Activated T-helper 17 cell treated with anti-CD3 and anti-CD28 coated beads, Interleukin-2, amount 50 U/mL, for 72 hours (primary cell): ENCODE data around the gene GZF1. TPM values are rescaled to one million over a fixed set of nuclear protein-coding genes. Genes with fewer than 3 reads are reported as not detected.
A peak's percentile ranks its signal among the peaks of the same experiment; 100 is the strongest.
"Not testable (repeated sequence)": the region's sequence is repeated elsewhere in the genome, so short reads cannot be mapped to it uniquely, and the experiment has no call there.

Source experiments
- ATAC-seq: fragments of 150-1000 bp; cut with Tn5 transposase; replicated peaks from 2 replicates; pipeline ENCODE4 v1.10.0; 2021; ENCODE audit warnings: mild to moderate bottlenecking, moderate library complexity
- H3K27ac Mint-ChIP-seq: one replicate; pipeline ENCODE4 v1.8.0; 2022; ENCODE audit warnings: mixed read lengths
- H3K27me3 Mint-ChIP-seq: one replicate; pipeline ENCODE4 v1.8.0; 2022; ENCODE audit warnings: mixed read lengths
- H3K36me3 Mint-ChIP-seq: one replicate; pipeline ENCODE4 v1.8.0; 2022; ENCODE audit warnings: low read depth, mild to moderate bottlenecking, mixed read lengths
- H3K4me1 Mint-ChIP-seq: one replicate; pipeline ENCODE4 v1.8.0; 2022; ENCODE audit warnings: mixed read lengths
- H3K4me3 Mint-ChIP-seq: one replicate; pipeline ENCODE4 v1.8.0; 2022; ENCODE audit warnings: mild to moderate bottlenecking, mixed read lengths
- H3K9me3 Mint-ChIP-seq: one replicate; pipeline ENCODE4 v1.8.0; 2022; ENCODE audit warnings: mixed read lengths
- total RNA-seq, 2 donors: library from RNA; stranded (reverse); gene quantifications; one replicate each; pipeline ENCODE4 v1.2.3, GENCODE V29; 2022

GZF1 gene
- total RNA-seq, 2 donors from 2014 or later: 7.5 to 9.6 TPM

DNA sequence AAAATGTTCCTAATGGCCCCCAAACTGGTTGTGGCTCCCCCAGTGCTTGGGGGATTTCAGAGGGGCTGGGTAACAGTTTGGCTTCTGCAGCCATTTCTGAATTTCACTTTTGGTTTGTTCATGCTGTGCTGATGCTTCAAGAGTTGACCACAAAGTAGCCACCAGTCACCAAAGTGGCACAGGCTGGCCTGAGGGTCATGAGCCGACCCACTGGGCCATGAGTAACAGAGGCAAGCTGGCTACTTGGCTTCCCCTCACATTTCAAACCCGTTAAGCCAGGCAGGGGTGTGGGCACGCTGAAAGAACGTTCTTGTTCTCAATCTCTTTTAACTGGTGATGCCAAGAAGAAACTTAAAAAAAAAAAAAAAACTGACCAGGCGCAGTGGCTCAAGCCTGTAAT is 26.5 kb upstream of the GZF1 start:
- Mint-ChIP-seq H3K27me3 (peaks cover 3% of the 10 kb centered on the region), H3K4me1 (peaks cover 7% of the 10 kb centered on the region), H3K4me3 (no peak overlapping the region), H3K36me3 (no peaks in the 10 kb centered on the region), H3K9me3 (no peaks in the 10 kb centered on the region), H3K27ac (no peak overlapping the region)
- ATAC-seq: no peak

DNA sequence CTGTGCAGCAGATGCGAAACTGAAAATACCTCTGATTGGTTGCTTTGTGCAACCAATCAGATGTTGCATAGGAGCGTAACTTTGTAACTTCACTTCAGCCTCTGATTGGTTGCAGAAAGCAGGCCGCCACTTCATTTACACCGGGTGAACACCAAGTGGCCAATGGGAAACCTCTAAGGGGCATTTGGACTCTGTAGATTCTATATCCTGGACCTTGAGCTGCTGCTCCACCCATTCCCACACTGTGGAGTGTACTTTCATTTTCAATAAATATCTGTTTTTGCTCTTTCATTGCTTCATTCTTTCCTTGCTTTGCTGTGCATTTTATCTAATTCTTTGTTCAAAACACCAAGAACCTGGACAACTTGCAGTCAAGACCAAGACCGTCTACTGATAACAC is 25.5 kb upstream of the GZF1 start:
- H3K9me3 Mint-ChIP-seq: no peaks in the 10 kb centered on the region
- peaks cover 3% of the 10 kb centered on the region for H3K27me3 Mint-ChIP-seq
- H3K4me3 Mint-ChIP-seq: no peak overlapping the region
- H3K27ac Mint-ChIP-seq: no peak overlapping the region
- ATAC-seq: no peak
- peaks cover 7% of the 10 kb centered on the region for H3K4me1 Mint-ChIP-seq
- no peaks in the 10 kb centered on the region for H3K36me3 Mint-ChIP-seq

DNA sequence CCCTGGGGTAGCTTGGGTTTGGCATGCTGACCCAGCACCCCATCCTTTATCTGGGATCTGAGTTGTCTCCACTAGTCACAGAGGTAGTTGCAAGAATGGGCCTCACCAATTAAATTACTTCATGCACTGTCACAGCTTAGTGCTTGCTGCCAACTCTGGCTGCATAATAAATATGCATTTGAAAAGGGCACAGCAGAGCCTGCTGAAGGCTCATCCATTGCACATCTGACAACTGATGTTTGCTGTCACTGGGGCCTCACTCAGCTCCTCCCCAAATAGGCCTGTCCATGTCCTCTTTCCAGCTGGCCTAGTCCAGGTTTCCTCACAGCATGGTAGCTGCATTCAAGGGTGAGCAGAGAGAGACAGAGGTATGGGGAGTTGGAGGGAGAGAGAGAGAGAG is 24.7 kb upstream of the GZF1 start:
- no peak overlapping the region for H3K4me3 Mint-ChIP-seq
- H3K9me3 Mint-ChIP-seq: no peaks in the 10 kb centered on the region
- peaks cover 3% of the 10 kb centered on the region for H3K27me3 Mint-ChIP-seq
- H3K36me3 Mint-ChIP-seq: no peaks in the 10 kb centered on the region
- no peak for ATAC-seq
- H3K27ac Mint-ChIP-seq: no peak overlapping the region
- peaks cover 7% of the 10 kb centered on the region for H3K4me1 Mint-ChIP-seq

DNA sequence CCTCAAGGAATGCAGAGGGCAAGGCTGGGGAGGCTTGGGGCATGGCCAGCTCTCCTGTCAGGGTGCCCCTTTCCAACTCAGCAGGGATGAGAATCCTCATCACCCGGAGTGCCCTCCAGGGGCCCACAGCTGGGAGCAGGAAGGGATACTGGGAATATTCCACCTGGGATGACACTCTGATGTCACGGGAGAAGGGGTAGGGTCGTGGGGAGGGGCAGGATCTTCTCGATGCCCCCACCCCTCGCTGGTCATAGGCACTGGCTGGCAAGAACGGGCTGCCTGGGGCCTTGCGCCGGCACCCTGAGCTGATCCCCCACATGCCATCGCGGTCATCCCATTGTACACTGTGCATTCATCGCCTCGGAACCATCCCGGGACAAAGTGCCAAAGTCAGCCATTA is 22.0 kb upstream of the GZF1 start:
- Mint-ChIP-seq H3K4me1 (peaks cover 3% of the 10 kb centered on the region), H3K4me3 (no peak overlapping the region), H3K36me3 (no peaks in the 10 kb centered on the region), H3K27me3 (peaks cover 3% of the 10 kb centered on the region), H3K9me3 (no peaks in the 10 kb centered on the region), H3K27ac (no peak overlapping the region)
- ATAC-seq: no peak

DNA sequence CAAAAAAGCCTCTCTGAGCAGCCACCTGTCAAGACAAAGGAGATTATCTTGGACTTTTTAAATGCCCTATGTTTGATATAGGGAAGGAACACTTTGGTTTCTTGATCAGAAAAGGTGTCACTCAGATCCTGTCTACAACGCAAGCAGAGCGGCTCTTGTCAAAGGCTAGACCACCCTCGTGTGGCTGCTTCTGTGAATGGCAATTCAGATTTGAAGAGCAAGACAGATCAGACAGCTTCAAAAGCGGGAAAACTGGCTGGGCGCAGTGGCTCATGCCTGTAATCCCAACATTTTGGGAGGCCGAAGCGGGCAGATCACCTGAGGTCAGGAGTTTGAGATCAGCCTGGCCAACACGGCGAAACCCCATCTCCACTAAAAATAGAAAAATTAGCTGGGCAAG is 21.5 kb upstream of the GZF1 start:
- H3K27me3 Mint-ChIP-seq: peaks cover 3% of the 10 kb centered on the region
- ATAC-seq: no peak
- peaks cover 3% of the 10 kb centered on the region for H3K4me1 Mint-ChIP-seq
- no peak overlapping the region for H3K4me3 Mint-ChIP-seq
- no peaks in the 10 kb centered on the region for H3K36me3 Mint-ChIP-seq
- no peak overlapping the region for H3K27ac Mint-ChIP-seq
- no peaks in the 10 kb centered on the region for H3K9me3 Mint-ChIP-seq

DNA sequence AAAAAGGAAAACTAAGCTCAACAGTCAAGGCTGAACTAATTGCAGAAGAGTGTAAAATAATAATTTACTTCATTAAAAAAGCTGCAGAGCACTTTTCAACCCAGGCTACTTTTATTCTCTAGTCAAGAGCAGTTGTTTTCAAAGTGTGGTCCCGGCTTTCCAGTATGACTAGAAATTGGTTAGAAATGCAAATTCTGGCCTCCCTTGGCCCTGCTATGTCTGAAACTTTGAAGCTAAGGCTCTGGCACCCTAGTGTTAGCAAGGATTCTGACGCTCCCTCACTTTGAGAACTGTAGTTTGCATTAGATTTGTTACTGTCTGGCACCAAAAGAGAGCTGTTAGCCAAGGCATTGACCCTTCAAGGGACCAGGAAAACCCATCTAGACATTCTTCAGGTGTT is 20.9 kb upstream of the GZF1 start:
- Mint-ChIP-seq H3K9me3 (no peaks in the 10 kb centered on the region), H3K4me1 (peaks cover 3% of the 10 kb centered on the region), H3K27me3 (peaks cover 3% of the 10 kb centered on the region), H3K27ac (no peak overlapping the region), H3K36me3 (no peaks in the 10 kb centered on the region), H3K4me3 (no peak overlapping the region)
- ATAC-seq: no peak

DNA sequence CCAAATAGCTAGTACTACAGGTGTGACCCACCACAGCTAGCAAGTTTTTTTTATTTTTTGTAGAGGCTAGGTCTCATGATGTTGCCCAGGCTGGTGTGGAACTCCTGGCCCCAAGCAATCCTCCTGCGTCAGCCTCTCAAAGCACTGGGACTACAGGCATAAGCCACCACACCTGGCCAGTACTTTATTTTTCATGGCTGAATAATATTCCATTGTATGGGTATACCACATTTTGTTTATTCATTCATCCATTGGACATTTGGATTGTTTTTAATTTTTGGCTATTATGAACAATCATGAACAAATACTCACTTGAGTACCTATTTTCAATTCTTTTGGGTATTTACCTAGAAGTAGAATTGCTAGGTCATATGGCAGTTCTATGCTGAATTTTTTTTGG is 18.4 kb upstream of the GZF1 start:
- Mint-ChIP-seq H3K4me3 (no peak overlapping the region), H3K36me3 (no peaks in the 10 kb centered on the region), H3K27me3 (peaks cover 3% of the 10 kb centered on the region), H3K27ac (no peak overlapping the region), H3K9me3 (no peaks in the 10 kb centered on the region), H3K4me1 (no peaks in the 10 kb centered on the region)
- ATAC-seq: no peak

DNA sequence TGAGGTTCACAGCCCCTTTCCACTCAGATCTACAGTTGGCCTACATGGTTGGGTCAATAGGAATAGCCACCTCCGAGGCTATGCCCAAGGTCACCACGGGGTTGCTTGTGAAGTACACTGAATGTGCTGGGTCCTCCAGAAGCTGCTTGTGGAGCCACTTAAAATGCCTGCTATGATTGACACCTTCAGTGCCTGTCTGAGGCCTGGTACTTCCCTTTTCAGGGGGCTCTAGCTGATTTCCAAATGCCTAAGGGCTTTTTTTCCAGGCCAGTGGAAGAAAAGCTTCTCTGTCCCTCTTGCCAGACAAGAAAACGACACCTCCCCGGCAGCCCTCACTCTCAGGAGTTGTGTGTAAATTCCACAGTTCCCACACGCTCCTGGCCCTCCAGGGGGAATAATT is 17.6 kb upstream of the GZF1 start:
- peaks cover under 1% of the 10 kb centered on the region for H3K27me3 Mint-ChIP-seq
- no peak overlapping the region for H3K4me3 Mint-ChIP-seq
- no peak for ATAC-seq
- no peak overlapping the region for H3K27ac Mint-ChIP-seq
- peaks cover 2% of the 10 kb centered on the region for H3K4me1 Mint-ChIP-seq
- H3K9me3 Mint-ChIP-seq: no peaks in the 10 kb centered on the region
- H3K36me3 Mint-ChIP-seq: no peaks in the 10 kb centered on the region

DNA sequence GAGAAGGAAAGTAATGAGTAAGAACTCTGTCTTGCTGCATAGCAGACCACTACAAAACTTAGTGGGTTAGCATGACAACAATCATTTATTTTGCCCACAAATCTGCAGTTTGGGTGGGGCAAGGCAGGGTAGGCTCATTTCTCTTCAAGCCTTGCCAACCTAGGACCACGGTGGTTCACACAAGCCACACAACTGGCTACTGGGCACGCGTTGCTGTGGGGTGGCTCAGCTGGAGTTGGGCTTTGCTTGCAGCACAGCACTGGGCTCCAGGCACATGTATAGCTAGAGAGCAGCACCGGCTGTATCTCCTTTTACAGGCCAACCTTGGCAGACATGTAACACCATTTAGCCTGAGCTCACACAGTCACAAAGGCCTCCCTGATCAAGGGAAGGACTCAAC is 16.0 kb upstream of the GZF1 start:
- peaks cover 7% of the 10 kb centered on the region for H3K36me3 Mint-ChIP-seq
- H3K4me1 Mint-ChIP-seq: peaks cover 5% of the 10 kb centered on the region
- H3K9me3 Mint-ChIP-seq: no peaks in the 10 kb centered on the region
- ATAC-seq: no peak
- no peak overlapping the region for H3K4me3 Mint-ChIP-seq
- H3K27me3 Mint-ChIP-seq: no peaks in the 10 kb centered on the region
- no peak overlapping the region for H3K27ac Mint-ChIP-seq

DNA sequence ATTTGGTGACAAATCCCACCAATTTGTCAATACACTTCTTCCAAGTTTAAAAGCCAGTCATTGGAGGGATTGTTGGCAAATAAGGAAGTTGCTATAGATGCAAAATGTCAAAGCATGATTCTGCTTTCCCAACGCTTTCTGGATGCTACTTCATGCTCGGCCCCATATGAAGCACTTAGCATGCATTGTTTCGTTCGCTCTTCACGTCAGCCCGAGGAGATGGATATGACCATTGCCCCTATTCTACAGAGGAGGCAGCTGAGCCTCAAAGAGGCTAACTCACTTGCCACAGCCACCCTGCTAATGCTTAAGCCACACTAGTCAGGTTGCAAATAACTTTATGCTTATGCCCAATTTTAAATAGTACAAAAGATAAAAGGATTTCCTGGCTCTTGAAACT is 14.2 kb upstream of the GZF1 start:
- Mint-ChIP-seq H3K4me3 (no peak overlapping the region), H3K27me3 (no peaks in the 10 kb centered on the region), H3K36me3 (peaks cover 14% of the 10 kb centered on the region), H3K27ac (no peak overlapping the region), H3K9me3 (no peaks in the 10 kb centered on the region), H3K4me1 (peaks cover 13% of the 10 kb centered on the region)
- no peak for ATAC-seq

DNA sequence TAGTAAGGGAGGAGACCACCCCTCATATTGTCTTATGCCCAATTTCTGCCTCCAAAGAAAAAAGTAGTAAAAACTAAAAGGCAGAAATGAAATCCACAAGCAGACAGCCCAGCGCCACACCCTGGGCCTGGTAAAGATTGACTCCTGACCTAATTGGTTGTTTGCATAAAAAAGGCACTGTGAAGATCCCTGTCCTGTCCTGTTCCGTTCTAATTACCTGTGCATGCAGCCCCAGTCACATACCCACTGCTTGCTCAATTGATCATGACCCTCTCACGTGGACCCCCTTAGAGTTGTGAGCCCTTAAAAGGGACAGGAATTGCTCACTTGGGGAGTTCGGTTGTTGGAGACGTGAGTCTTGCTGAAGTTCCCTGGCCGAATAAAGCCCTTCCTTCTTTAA is 13.5 kb upstream of the GZF1 start:
- peak overlapping the region; percentile 100 for H3K27ac Mint-ChIP-seq
- peaks cover 19% of the 10 kb centered on the region for H3K36me3 Mint-ChIP-seq

DNA sequence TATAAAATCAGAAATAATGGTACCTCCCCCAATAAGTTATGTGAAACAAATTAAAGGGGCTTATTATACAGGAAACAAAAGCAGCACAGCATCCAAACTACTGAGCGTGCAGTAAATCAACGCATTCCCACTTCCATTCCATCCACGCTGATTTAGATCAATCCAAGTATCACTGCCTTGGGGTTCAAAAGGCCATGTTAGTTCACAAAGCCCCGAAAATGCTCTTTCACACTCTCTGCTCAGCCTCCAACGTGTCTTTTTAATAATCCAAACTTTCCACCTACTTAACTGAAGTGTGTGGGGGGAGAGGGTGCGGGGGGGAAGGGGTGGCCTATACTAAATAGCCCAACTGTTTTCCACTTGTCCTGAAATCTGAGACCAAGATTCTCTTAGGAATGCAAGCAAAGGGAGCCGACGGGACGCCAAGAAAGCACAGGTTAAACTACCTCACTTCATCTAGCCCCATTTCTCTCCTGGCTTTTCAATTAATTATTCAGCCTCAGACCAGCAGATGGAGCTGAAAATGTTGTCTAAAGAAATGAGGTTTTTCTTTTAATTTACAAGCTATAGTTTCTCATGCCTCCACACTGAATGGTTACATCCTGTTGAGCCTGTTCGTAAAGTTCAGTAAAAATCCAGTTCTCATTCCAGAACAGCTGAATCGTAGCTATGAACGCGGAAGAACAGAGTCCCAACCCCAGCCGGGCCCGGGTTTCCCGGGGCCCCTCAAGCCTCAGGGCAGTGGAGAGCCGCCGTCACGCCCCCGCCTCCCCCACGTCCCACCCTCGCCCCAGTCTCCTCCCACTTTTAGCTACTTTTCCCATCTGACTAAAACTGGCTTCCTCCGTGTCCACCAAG is 12.4 kb upstream of the GZF1 start:
- Mint-ChIP-seq H3K27me3 (no peaks in the 10 kb centered on the region), H3K36me3 (peaks cover 30% of the 10 kb centered on the region), H3K9me3 (no peaks in the 10 kb centered on the region), H3K4me1 (peaks cover 15% of the 10 kb centered on the region), H3K27ac (peak overlapping the region; percentile 100), H3K4me3 (peak overlapping the region; percentile 88)
- peak; percentile 0 for ATAC-seq

More for the DNA sequence above, 13.5 kb upstream of the GZF1 start:
- Mint-ChIP-seq H3K4me3 (peak overlapping the region; percentile 88), H3K4me1 (peaks cover 15% of the 10 kb centered on the region)
- not testable (repeated sequence) for H3K27me3 Mint-ChIP-seq, H3K9me3 Mint-ChIP-seq, ATAC-seq

DNA sequence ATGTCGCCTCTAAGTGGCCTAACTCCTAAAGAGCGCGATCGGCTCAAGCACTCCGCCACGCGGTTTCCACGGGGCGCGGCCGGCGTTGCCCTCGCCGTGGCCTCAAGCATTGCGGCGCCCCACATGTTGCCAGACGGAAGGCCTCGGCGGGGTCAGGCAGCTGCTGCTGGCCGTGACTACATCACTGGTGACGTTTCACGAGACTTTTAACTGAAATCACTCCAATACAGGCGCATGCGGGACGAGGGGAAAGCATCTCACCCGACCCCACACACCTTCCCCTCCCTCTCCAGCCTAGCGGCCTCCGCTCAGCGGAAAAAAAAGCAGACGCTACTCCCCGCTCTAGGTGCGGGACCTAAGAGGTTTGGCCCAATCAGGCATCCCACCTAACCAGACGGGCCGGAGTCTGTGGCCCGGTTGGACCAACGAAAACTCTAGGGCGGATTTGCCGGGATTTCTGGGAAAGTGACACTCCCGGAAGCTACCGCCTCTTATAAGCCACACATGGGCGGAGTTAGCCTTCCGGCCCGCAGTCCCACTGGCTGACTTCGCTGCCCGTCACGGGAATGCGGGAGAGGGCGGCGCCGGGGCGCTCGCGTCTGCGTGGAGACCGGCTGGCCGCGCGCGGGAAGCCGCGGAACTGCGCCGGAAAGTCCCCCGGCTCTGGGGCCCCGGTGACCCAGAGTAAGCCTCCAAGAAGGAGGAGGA is 11.6 kb upstream of the GZF1 start, which contains the start of gene NXT1:
Gene NXT1, plus strand, starts transcription at position 596 of the 708 bp plus-strand sequence. CDS start 3,251 bp downstream, outside the sequence.
- Mint-ChIP-seq H3K27me3 (no peaks in the 10 kb centered on the region), H3K27ac (peak within 1 kb of the TSS; percentile 100), H3K9me3 (no peaks in the 10 kb centered on the region), H3K4me3 (peak within 1 kb of the TSS; percentile 88), H3K36me3 (peaks cover 38% of the 10 kb centered on the region), H3K4me1 (peaks cover 15% of the 10 kb centered on the region)
- ATAC-seq: peak; percentile 94

DNA sequence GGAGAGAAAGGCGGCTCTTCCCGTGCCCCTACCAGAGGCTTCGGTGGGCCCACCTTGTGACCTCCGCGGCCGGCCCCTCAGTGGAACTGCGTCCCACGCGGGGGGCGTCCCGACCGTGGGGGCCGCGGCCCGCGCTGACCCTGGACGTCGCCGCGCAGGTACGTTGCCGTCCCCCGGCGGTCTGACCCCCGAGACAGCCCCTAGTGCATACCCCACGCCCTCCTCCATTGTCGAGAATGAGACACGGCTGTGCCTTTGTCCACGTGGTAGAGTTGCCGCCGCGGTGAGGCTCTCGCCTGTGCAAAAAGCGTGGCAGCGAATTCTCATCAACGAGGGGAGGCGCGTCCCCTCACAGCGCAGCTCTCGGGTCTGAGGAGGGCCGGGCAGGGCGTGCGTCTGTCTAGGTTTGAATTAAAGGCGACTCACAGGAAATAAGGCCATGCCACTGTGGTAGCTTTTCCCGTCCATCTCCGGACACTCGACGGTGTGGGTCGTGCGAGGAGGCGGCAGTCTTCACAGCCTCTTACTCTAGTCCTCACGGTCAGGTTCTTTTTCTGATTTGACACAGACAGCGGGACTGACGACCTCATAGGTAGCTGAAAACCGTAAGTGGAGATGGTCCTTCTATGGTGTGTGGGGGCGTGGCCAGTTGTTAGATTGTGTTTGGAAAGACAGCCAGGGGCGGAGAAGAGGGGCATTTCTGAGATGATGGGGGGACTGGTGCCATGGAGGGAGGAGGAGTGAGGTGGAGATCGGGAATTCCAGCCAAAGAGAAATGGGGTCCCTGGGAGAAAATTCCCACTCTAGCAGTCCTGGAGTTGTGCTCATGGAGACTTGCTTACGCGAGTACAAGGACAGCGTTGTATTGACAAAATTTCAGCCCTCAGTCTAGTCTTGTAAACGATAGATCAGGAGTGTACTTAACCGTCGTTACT is 10.8 kb upstream of the GZF1 start:
- Mint-ChIP-seq H3K27ac (peak overlapping the region; percentile 76), H3K27me3 (no peaks in the 10 kb centered on the region), H3K36me3 (peaks cover 45% of the 10 kb centered on the region), H3K4me1 (peaks cover 15% of the 10 kb centered on the region), H3K9me3 (no peaks in the 10 kb centered on the region), H3K4me3 (peak overlapping the region; percentile 88)
- ATAC-seq: peak; percentile 55
